Right ventricle myocardium inferior (tissue), 1 donor: Measurements from ENCODE around the gene IL17RE. TPM values are rescaled to one million over a fixed set of nuclear protein-coding genes. Genes with fewer than 3 reads are reported as not detected.

Experiments
- total RNA-seq: library from RNA; stranded (reverse); fragmentation: NEBNext Ultra II Directional; extraction: Animal tissue kit (Norgen Biotek cat#: 25700); gene quantifications from one replicate; pipeline ENCODE4 v1.2.1, GENCODE V29; 2021
- donor health status: DM: no; HTN: yes; CAD: no; lungs with severe emphysema.

Gene IL17RE
- total RNA-seq, 1 donor from 2014 or later: 0.78 TPM

Other genes with a start within 250 kb of the IL17RE start
- not detected for gene CPNE9, start 199.0 kb upstream of the IL17RE start, total RNA-seq
- 10.9 TPM for gene BRPF1, start 171.1 kb upstream of the IL17RE start, total RNA-seq
- gene OGG1, start 152.9 kb upstream of the IL17RE start, total RNA-seq: 10.5 TPM
- 18.4 TPM for gene CAMK1, start 132.9 kb upstream of the IL17RE start, total RNA-seq
- 48.4 TPM for gene TADA3, start 110.4 kb upstream of the IL17RE start, total RNA-seq
- gene ARPC4, start 109.8 kb upstream of the IL17RE start, total RNA-seq: 70.8 TPM
- 10.6 TPM for gene TTLL3, start 92.6 kb upstream of the IL17RE start, total RNA-seq
- 40.7 TPM for gene RPUSD3, start 58.8 kb upstream of the IL17RE start, total RNA-seq
- gene CIDEC, start 22.6 kb upstream of the IL17RE start, total RNA-seq: 6.7 TPM
- gene JAGN1, start 12.2 kb upstream of the IL17RE start, total RNA-seq: 19.1 TPM
- gene IL17RC, start 14.2 kb downstream of the IL17RE start, total RNA-seq: 33.7 TPM
- 67.5 TPM for gene CRELD1, start 31.0 kb downstream of the IL17RE start, total RNA-seq
- gene PRRT3, start 49.6 kb downstream of the IL17RE start, total RNA-seq: 0.57 TPM
- gene EMC3, start 84.0 kb downstream of the IL17RE start, total RNA-seq: 108 TPM
- 1.0 TPM for gene FANCD2, start 123.6 kb downstream of the IL17RE start, total RNA-seq
- gene FANCD2OS, start 205.4 kb downstream of the IL17RE start, total RNA-seq: not detected
- 98.2 TPM for gene BRK1, start 212.8 kb downstream of the IL17RE start, total RNA-seq
- gene VHL, start 238.9 kb downstream of the IL17RE start, total RNA-seq: 13.1 TPM